Activated CD4-positive, alpha-beta T cell treated with anti-CD3 and anti-CD28 coated beads, Interleukin-10, Interleukin-2, amounts not matched to agents 100 ng/mL and 50 ng/mL, durations not matched to agents 16 hours and 8 hours (primary cell): ENCODE measurements around the gene RGPD4.
"Not testable (repeated sequence)": the region's sequence is repeated elsewhere in the genome, so short reads cannot be mapped to it uniquely, and the experiment has no call there.

Source experiments
- DNase-seq: peaks from one replicate; pipeline ENCODE4 v3.0.0-alpha.2; 2020

Gene RGPD4

DNA sequence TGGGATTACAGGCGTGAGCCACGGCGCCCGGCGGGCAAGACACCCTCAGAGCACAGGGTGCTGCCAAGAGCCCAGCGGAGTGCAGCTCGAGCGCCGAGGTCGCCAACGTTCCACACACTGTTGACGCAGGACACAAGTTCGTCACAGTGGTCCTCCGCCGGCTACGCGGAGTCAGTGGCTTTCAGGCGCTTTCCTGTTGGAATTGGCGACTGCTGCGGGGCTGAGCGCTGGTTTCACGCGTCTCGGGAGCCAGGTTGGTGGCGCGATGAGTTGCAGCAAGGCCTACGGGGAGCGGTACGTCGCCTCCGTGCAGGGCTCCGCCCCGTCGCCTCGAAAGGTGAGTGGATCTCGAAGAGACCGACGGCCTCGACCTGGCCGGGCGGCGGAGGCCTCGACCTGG, at the start of gene RGPD4:
RGPD4 (plus strand) TSS at position 144 of the 400 bp plus-strand sequence; CDS start at position 266, 122 bp downstream.
- not testable (repeated sequence) for DNase-seq

DNA sequence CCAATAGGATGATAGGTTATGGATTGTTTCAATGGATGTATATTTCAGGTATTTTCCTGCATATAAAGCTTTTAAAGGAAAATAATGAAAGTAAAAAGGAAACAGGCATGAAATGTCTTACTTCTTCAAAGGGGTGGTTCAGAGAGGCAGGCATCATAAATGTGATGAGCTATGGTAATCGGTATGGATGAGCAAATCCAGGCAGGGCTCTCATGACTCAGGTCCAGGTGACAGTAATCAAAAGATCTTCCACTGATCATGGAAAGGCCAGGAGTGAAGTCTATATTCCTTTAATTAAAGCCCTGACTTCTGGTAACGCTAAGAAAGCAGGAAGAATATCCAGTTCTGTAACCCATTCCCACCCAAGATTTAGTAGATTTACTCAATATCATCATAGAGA, 48.7 kb upstream of the RGPD4 start:
- no peak for DNase-seq

DNA sequence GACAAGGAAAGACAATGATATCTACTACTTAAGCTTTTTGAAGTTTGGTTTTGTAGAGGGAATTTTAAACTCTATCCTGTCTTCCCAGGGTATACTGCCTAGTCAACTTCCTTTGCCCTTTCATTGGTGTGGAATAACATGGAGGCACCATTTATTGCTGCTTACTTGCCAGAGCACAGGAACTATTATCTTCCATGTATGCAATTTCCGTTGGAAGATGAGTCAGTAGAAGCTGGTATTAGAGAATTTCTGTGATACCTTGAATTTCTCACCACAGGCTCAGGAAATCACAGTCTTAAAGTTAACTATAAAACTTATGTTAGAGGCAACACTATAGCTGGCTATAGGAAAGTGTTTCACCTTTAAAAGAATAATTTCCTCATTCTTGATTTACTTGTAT, 40.9 kb upstream of the RGPD4 start:
- DNase-seq: no peak

DNA sequence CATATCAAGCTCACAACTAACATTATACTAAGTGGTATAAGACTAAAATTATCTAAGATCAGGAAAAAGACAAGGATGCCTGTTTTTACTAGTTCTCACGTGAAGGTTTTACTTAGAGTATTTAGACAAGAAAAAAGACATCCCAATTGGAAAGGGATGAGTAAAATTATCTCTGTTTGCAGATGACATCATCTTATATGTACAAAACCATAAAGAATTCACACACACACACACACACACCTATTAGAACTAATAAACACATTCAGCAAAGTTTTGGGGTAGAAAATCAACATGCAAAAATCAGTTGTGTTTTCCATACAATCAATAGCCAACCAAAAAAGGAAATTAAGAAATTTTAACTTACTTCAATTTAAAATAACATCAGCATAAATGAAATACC, 35.9 kb upstream of the RGPD4 start:
- no peak for DNase-seq

DNA sequence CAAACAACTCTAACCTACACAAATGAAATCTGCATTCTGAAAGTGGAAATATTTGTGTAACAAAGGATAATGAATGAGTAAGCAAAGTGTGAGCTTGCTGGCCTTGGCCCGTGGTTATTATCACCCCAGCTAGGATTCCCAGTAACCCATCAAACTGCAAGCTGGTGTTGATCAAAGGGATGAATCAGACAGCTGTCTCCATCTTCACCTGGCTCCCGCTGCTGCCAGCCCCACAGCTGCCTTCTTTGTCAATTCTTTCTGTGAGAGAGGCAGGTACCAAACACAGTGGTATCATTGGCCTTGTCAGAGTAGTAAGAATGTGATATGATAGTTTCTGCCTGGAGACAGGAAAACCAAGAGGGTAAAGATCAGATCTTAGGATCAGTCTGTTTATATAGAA, 25.2 kb upstream of the RGPD4 start:
- DNase-seq: no peak

DNA sequence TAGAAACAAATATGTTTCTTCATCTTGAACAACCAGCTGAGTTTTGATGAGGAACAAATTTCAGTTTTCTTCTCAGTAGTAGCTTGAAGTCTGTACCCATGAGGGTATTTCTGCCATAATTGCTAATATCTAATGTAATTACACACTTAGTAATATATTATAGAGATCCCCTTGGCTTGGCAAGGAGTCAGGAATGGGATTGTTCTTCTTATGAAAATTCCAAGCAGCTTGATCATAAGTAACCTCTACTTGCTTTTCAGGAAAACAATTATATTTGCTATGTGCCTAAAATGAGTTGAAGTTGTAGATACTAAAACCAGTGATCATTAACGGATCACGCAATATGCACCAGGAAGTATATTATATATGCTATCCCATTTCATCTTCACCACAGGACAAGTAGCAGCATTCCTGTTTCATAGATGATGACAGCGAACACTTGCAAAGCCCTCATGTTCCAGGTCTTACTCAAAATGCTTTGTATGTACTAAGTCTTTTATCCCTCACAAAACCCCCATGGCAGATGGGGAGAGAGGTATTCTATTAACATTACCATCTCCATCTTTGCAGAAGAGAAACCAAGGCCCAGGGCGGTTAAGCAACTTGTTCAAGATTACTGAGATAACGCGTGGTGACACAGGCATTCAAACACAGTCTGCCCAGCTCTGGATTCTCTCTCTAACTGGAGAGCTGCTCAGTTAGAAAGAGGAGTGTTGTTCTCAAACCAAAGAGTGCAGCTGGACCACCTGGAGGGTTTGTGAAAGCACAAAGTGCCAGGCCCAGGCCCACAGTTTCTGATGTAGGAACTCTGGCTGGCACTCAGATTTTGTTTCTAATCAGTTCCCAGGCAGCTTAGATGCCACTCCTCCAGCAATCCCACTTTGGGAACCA, 21.8 kb upstream of the RGPD4 start:
- DNase-seq: no peak

DNA sequence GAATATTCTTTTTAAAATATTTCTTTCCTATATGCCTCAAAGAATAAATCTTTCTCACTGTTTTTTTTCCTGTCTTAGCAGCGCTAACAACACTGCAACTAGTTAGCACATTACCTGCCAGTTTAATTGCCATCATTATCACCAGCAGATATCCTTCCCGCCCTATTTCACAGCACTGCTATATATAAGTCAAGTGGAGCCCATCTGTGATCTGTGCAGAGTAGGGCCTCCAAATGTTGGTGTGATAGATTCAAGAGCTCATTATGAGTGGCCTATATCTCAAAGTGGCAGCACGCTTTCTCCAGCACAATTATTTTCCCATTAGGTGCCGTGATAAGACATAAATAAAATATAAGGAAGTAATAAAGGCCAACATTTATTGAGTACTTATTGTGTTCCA, 19.8 kb upstream of the RGPD4 start:
- no peak for DNase-seq

DNA sequence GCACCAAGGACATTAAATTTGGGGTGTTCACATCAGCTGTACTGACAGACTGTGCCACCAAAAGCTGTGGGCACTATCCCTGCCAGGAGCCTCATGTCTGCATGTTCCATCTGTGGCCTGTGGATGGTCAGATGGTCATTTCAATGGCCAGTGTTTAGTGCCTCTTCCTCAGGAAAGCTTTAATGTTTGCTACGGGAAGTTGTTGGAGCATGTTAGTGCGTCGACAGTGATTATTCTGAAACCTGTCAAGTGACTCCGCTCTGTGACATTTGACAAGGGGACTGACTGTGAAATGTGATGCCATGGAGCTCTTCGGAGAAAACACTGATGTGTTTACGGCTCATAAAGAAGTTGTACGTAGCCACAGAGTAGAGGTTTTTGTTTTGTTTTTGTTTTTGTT, 18.7 kb upstream of the RGPD4 start:
- no peak for DNase-seq

DNA sequence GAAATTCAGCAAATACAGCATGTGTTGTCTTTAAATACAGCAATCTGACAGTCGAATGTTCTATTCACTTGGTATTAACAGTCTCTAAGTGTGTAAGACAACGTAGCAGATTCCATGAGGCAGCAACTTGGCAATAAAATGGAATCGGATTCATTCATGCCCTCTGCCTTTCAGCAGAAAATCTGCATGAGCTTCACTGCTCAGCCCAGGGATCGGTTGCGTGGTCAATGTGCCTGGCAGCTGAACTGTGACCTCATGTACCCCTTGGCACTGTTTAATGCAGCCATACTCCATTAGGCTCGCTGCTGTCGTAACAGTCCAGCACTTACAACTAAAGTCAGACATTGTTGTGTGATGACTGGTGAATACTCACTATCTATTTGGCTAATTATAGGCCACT, 17.7 kb upstream of the RGPD4 start:
- no peak for DNase-seq

DNA sequence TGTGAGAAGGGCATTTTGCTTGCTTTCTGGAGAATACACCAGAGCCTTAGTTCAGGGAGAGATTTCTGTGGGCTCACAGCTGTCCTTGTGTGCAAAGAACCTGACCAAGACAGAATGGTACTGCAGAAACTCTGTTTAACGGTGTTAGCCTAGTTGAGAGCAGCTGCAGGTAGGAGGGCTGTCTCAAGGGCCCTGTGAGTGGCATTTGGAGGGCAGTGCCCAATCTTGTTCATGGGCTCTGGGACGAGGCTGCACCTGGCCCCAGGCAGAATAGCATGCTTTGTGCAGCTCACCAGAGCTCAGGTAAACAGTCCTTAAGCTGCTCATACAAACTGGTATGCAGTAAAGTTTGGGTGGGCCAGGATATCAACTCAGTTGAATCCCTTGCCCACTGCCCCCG, 16.9 kb upstream of the RGPD4 start:
- DNase-seq: no peak

DNA sequence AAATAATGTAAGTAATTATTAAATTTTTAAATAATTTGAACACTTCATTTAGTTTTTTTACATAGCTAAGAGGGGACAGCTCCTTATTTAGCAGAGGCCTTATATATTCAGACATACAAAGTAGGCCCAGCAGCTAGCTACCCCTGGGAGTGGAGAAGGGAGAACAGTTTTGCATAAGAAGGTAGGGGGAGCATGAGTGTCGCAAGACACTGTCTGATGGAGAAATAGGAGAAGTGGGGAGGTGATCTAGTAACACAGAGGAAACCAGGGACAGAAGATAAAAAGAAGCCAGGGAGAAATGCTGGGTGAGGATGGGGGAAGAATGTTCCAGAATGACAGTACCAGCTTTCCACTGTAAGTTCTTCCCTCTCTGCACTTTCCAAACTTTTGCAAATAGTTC, 16.0 kb upstream of the RGPD4 start:
- DNase-seq: no peak

DNA sequence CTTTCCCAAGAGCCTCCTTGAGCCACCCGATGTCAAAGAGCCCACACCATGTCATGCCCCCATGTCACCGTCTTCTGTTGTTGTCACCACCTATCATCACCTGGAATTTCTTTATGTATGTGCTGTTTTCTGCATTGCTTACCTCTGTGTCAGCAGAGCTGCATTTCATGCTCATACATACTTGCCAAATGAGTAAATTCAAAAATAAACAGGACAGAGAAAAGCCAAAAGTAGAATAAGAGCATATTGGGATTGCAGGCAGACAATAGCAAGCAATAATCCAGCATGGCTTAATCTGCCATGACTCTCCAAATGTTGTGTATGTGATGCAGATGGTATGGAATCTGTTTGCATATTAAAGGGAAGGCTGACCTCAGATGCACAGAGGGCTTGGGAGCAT, 15.3 kb upstream of the RGPD4 start:
- DNase-seq: no peak

DNA sequence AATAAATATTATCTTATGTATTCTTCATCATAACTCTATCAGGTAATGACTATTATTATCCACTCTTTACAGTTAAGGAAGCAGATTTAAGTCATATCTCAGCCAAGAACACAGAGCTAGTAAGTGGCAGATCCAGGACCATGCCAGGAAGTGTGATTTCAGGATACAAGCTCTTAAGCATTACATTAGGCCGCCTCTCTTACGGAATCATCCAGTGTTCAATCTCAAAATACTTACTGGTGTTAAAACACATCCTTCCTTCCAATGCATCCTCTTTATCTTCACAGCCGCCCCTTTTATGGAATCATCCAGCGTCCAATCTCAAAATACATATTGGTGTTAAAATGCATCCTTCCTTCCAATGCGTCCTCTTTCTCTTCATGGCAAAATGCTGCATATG, 14.7 kb upstream of the RGPD4 start:
- DNase-seq: no peak

DNA sequence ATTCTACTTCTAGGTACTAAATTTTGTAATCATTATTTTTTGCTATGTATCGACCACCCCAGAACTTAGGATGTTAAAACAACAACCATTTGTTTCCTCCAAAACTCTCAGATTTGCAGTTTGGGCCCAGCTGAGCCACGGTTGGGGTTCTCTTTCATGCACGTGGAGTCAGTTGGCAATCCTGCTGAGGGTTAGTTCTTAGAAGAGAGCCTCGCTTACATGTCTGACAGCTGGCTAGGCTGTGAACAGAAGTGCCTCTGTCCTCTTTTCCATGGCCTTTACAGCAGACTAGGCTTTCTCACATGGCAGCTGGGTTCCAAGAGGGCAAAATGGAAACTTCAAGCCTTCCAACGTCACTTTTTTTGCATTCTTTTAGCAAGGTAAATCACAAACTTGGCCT, 9.3 kb upstream of the RGPD4 start:
- DNase-seq: no peak

DNA sequence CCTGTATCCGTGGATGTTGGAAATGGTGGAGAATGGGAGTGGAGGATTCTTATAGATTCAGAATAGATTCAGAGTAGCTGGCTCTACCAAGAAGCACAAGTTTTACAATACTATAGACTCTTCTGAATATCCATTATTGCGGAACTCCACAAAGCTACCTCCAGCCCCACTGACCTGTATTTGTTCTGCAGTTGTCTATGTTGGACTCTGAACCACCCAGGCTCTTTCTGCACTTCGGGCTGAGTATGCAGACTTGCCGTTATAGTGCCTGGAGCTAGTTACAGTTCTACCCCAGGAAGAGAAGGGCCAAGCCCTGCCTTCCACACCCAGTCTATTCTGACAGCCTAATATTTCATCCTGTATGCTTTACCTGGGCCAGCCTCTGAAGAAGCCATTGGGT, 4.4 kb upstream of the RGPD4 start:
- DNase-seq: no peak

DNA sequence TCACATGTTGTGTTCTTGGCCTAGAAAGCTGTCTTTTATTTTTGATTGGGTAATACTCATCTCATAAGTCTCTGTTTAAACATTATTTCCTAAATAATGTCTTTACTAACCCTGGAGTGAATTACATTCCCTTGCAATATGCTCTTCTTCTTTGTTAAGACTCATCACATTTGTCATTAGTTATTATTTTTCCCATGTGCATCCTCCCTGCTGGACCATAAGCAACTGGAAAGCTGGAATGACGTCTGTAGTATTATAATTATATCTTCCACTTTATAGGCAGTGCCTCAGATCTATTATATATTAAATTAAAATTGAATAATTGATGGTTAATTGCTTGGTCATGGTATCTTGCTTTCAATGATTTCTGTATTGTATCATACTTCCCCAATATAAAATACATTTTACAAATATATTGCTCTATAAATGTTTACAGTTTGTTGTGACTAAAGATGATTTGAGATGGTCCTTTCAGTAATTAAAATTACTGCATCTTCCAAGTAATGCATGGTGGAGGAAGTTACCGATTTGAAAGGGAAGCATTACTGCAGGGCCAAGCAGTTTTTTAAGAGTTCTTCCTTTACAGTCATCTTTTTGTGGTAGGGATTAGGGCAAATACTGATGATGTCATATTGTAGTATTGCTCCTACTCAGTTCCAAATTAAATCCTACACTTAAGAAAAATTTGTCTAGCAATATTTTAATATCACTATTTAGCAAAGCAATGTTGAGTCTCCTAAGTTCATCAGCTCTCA, 2.1 kb upstream of the RGPD4 start:
- no peak for DNase-seq

DNA sequence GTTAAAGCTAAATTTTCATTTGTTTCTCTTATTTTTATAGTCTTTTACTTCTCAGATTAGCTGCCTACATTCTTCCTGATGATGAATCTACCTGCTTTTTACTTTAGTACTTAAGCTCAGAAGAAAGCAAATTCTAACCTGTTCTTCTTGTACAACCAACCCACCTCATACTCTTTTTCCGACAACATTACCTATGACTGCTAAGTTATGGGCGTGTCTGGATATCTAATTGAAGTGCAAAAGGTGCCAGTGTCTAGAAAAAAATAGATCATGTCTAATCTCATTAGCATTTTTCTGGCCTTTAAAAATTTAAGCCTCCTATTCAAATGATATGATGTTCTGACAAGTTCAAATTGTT, 1.5 kb upstream of the RGPD4 start:
- no peak for DNase-seq

DNA sequence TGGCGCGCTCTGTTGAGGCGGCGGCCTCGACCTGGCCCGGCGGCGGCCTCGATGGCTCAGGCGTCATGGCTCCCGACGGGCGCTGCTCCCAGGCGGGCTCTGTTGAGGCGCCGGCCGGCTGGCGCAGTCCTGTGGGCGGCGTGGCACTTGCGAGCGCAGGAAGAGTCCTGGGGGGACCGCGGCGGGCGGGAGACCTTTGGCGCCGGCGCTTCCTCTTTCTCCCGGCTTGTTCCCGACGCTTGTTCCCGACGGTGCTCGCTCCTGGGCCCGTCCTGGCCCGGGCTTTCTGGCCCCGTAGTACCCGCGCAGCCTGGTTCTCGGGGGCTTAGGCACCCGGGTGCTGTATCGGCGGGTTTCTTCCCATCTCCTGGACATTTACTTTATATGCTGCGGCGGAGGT, 2.8 kb downstream of the RGPD4 start:
- DNase-seq: not testable (repeated sequence)

DNA sequence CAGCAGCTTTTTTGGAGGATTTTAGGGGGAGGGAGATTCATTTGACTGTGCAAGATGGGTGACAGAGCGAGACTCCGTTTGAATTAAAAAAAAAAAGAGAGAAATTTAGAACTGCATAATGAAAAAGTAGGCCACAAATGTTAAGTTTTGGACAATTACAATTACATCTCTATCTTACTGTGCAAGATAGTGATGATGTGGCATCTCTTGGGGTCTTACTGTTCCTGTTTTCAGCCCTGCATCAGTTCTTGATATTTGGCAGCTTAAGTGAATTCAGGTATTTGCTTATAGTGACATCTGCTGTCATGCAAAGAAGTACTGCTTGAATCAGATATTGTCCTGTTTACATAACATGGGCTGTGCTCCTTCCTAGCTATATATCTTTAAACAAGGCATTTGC, 6.5 kb downstream of the RGPD4 start:
- not testable (repeated sequence) for DNase-seq

DNA sequence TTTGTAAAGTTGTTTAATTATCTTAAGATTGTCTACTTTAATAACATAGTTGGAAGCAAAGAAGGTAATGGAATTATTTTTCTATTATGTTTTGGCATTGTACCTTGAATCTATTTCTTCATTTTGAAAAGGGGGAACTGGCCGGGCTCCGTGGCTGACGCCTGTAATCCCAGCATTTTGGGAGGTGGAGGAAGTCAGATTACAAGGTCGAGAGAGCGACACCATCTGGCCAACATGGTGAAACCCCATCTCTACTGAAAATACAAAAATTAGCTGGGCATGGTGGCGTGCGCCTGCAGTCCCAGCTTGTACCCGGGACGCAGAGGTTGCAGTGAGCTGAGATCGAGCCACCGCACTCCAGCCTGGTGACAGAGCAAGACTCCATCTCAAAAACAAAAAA, 6.9 kb downstream of the RGPD4 start:
- not testable (repeated sequence) for DNase-seq

DNA sequence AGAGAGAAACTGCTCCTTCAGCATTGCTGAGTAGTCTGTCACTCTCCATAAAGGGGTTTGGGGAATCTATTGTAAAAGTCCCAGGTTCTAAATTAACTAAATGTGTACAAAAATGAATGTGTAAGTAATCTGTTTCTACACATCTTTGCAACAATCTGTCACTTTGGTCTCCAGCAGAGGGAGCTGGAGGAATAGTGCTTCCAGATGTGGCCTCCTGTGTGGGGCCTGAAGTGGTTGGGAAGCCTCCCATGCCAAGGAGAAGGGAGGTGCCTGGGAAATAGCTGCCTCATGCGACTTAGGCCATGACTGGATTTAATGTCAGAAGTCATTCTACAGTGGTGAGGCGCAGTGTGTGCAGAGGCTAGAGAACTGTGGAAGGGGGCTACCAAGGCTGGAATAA, 89.4 kb downstream of the RGPD4 start:
- DNase-seq: not testable (repeated sequence)

DNA sequence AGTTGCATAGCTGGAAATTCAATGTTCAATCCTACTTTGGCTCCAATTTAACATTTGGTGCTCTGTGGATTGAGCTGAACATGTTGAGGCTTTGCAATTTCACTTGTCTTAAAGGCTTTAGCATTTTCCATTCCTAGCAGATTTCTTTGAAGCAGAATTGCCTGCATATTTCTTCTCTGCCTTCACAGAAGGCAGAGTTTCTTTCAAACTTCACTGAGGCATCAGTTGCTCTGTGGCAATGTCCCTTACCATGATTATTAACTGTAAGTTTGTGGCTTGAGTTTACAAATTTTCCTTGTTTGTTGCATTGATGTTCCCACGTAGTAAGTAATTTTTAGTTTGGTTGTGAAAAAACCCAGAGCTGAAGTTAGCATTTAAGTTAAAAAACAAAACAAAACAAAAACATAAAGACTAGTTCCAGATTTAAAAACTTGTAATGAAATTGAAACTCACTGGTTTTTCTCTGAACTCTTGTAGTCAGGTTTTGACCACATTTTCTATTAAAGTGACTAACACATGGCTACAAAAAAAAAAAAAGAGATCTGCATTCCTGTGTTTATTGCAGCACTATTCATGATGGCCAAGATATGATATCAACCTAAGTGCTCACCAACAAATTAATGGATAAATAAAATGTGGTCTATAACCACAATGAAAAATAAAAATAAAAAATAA, 90.1 kb downstream of the RGPD4 start:
- not testable (repeated sequence) for DNase-seq

DNA sequence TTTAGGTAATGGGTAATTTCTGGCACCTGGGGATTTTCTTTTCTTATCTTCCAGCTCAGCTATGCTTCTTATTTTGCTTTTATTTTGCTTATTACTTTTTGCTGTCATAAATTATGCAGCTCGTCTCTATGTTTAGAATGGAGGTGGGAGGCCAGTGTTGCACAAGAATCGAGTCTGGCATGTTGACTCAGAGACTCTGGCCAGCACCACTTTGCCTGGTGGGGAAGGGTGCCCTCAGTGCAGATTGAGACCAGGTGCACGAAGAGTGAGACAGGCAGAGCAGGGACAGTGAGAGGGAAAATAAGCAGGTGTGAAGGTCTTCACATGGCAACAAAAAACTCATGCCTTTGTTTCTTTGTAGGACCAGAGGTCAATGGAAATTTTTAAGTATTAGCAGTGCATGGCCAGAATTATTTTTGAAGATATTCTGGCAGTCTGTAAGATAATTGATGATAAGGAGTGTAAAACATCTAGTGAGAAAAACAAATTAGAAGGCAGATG, 100.4 kb downstream of the RGPD4 start:
- no peak for DNase-seq

DNA sequence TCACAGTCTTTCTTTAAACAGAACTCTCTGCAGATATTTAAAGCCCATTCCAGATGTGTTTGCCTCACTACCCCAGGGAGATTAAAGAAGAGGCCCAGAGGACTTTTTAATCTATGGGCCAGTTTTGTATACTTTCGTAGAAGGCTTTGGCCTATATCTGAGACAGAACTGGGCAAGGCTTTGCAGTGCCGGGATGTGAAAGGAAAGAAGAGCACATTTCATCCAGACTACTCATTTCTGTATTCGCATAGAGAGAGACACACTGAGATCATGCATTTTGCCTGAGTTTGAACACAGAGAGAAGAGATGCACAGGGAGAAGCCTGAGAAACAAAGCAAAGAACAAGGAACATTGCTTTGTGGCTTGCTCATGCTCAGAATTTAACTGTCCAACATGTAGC, 104.7 kb downstream of the RGPD4 start:
- DNase-seq: no peak
